ENCODE results near the gene STRA8.

GRCh38 chr7:135233570-135233969 lies at the start of gene STRA8:
- no peak for TF ChIP-seq POLR2AphosphoS5 (IDR thresholded peaks at IDR 0.05; ENCODE audit: low read depth, low read length)
- TF ChIP-seq TAF1 (IDR thresholded peaks at IDR 0.05; ENCODE audit: low read depth, low read length): no peak
- TF ChIP-seq POLR2A (IDR thresholded peaks at IDR 0.05; ENCODE audit: low read depth, low read length): no peak
- no peak for TF ChIP-seq SPI1 (IDR thresholded peaks at IDR 0.05; ENCODE audit: low read depth, low read length)
- no peak for TF ChIP-seq POU2F2 (IDR thresholded peaks at IDR 0.05; ENCODE audit: low read depth, low read length)
